Superior temporal gyrus (tissue), 1 donor: ENCODE results near the gene HMGXB4.

ENCODE experiments used
- DNase-seq: peaks from one replicate; pipeline ENCODE4 v3.0.0-alpha.2; 2016; ENCODE audit errors: extremely low spot score

The HMGXB4 gene

DNA sequence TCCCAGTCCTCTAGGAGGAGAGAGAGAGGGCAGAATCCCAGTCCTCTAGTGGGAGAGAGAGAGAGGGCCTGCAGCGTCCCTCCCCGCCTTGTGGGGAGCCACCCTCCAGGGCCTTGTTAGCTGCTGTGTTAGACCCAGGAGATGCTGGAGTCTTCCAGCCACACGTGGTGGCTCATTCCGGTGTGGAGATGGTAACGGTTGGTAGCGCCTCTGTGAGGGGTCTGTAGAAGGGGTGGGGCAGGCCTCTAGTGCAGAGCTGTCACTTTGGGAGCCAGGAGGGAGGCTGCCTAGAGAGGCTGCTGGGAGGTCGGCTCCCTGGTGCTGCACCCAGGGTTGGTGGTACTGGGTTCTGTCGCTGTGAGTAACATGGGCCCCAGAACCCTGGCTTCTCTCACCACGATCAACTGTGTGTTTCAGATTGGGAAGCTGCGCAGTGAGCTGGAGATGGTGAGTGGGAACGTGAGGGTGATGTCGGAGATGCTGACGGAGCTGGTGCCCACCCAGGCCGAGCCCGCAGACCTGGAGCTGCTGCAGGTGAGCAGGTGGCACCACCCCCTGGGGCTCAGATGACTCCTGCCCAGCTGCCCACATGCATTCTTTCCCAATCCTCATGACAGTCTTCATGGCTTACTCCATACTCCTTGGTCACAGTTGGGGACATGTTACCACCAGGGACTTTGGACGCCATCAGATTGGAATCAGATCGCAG lies 69.7 kb downstream of the HMGXB4 start:
- no peak for DNase-seq

DNA sequence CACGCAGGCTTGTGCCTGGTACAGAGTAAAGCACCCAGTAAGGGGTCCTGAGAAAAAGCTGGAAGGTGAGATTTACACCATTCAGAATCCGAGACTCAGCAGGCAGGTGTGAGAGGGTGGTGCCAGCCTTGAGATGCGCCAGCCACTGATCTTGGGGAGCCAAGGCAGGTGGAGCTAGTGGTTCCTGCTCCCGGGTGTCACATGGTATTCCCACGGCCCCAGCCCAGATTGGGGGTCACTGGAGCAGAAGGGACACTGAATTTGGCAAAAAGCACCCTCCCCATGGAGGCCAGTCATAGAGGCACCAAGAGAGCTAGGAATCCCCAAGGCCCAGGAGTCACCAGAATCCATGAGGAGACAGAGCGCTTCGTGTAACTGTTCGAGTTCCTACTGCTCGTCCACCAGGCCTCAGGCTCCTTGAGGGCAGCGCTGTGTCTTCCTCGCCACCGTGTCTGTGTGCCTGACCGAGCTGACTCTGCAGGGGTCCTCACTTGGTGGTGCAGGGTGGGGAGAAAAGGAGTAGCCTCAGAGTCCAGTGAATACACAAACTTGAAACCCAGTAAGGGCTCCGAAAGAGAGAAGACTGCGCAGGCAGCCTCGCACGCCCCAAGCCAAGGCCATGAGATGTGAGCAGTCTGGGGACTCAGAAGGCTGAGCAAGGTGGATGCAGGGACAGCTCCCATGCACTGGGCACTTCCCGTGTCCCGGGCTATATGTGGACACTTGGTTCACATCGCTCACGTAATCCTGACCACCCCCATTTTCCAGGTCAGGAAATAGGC lies 70.6 kb downstream of the HMGXB4 start:
- no peak for DNase-seq

DNA sequence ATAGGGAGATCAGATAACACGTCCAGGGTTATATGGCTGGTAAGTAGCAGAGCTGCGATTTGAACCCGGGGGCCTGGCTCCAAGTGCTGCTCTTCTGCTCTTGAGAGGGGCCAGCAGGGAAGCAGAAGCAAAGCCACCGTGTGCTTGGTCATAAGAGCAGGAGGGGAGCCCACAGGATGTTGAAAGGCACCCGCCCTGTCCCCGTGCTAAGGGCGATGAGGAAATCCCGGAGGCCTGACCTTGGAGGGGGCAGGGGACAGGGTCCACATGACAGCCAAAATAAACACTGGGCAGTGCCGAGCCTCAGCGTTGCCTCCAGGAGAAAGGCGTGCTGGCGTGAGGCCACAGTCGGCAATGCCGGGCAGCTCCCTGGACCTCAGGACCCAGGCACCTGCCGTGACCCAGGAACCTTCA lies 71.2 kb downstream of the HMGXB4 start:
- no peak for DNase-seq

DNA sequence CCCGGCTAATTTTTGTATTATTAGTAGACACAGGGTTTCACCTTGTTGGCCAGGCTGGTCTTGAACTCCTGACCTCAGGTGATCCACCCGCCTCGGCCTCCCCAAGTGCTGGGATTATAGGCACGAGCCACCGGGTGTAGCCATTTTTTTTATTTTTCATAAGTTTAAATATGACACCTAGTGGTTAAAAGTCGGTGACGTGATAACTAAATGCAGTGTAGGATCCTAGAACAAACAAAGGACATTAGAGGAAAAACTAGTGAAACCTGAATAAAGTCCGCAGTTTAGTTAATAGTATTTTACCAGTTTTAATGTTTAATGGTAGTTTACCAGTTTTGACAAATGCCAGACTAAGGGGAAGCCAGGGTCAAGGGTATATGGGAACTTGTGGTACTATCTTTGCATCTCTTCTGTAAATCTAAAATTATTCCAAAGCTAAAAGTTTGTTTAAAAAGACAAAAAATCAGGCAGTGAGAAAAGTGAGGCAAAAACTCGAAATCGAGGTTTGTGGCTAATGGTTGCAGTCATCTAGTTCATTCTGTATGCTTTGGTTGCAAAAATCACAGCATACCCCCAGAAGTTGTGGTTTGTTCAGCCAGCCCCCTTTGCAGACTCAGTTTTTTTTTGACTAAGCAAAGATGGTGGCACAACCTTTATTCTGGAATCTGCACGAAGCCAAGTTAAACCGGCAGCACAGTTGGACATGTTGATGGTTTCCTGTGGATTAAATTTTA lies 72.0 kb downstream of the HMGXB4 start:
- no peak for DNase-seq

GRCh38 chr22:35330258-35330861 lies 73.1 kb downstream of the HMGXB4 start:
- no peak for DNase-seq

DNA sequence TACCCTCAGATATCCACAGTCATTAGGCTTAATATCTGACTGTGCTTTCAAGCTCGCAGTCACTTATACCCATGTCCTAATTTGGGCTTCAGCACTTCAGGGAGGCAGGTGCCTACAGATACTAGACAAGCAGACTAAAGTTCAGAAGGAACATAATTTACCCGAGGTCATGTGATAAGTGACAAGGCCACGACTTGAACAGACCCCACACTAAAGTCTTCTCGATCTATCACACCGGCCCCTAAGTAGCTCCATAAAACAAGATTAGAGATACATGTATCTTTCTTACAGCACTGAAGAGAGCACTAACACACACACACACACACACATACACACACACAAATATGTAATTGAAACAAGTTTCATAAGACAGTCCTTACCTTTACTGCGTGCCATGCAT lies 75.0 kb downstream of the HMGXB4 start:
- DNase-seq, result no peak

- no peak for DNase-seq
Measured at GRCh38 chr22:35333220-35333619, 75.9 kb downstream of the HMGXB4 start.

DNA sequence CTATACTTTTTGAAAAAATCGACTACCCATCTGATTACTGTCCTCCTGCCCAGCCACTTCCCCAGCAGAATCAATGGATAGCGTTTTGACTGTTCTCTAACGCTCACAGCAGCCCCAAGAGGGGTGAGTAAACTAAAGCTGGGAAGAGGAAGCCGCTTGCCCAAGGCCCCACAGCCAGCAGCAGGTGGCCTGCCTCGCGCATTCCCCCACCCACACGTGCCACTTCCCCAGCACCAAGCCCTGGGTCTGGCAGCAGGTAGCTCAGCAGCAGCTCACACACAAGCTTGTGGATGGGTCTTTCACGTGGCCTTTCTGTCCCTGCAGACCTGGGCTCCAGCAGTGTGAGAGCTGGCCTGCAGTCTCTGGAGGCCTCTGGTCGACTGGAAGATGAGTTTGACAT lies 76.7 kb downstream of the HMGXB4 start:
- no peak for DNase-seq

GRCh38 chr22:35335468-35335867 lies 78.2 kb downstream of the HMGXB4 start:
- no peak for DNase-seq

- DNase-seq, result no peak
Measured at GRCh38 chr22:35335936-35336781, 78.9 kb downstream of the HMGXB4 start.

DNA sequence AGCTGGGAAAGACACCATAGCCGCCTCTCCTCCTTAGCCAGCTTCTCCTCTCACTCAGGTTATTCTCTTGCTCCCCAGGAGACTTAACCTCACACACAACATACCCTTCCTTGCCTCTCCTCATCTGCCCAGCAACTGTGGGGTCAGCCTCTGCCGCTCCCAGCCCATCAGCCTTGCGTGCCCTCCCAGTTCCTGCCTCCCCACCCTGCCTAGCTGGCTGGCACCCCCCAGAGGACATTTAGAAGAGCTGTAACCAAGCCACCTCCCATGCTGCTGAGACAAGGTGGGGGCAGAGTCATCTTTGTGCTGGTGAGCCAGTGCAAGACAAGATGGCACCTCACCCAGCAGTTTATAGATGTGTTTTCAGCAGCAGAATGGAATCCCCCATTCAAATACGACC lies 80.6 kb downstream of the HMGXB4 start:
- no peak for DNase-seq

GRCh38 chr22:35341090-35341874 lies 84.0 kb downstream of the HMGXB4 start:
- DNase-seq, result no peak

DNA sequence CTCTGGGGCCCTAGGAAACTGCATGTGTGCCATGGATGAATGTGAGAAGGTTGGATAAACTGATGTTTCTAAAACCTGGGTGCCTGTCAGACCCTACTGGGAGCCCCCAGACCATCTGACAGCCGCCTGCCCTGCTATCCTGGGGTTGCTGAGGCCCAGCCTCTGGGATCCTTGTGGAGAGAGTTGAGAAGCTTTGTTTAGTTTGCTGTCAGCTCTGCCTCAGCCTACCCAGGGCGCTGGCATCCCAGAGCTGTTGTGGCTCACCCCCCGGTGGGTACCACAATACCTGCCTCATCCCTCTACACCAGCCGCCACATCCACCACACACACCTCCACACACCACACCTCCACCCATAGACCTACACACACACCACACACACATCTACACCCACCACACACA lies 85.1 kb downstream of the HMGXB4 start:
- DNase-seq, result no peak

DNA sequence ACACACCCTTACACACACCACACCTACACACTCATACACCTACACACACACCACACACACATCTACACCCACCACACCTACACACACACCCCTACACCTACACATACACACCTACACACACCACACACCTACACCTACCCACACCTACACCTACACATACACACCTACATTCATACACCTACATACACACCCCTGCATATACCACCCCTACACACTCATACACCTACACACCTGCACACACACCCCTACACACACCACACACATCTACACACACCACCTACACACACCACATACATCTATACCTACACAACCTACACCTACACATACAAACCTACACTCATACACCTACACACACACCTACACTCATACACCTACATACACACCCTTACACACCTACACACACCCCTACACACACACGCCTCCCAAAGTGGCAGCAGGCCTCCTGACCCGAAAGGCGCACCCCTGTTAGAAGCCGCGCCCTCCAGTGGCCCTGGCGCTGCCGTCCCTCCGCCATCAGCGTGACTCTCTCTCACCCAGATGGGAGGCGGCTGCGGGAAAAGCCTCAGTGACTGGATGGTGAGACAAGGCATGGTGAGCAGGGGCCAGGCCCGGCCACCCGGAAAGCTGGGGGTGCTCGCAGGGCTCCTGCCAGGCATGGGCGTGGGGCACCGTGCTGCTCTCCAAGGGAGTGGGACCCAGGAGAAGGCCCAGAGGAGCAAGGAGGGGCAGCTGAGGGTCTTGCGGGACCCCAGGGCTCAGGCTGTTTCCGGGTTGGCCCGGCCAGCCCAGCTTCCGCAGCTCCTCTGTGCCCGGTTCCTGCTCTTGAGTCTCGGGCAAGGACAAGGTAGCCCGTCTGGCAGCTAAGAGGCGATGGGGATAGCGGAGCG lies 86.6 kb downstream of the HMGXB4 start:
- no peak for DNase-seq

GRCh38 chr22:35344956-35345690 lies 87.8 kb downstream of the HMGXB4 start:
- DNase-seq, result no peak
